GM23338 (cell line): Measurements from ENCODE around the gene PTH1R. TPM values are rescaled to one million over a fixed set of nuclear protein-coding genes. Genes with fewer than 3 reads are reported as not detected.

ENCODE experiments used
- ATAC-seq: fragments of 200-7000 bp; cut with Tn5 transposase; 3 replicates; pipeline ENCODE4 v1.9.1; 2020
- DNase-seq: peaks from one replicate; pipeline ENCODE4 v3.0.0-alpha.2; 2015; ENCODE audit warnings: low spot score
- H2AFZ ChIP-seq: fragments of 200-600 bp; sonication (generic); 2 replicates; pipeline ENCODE4 v1.8.0; 2016; ENCODE audit warnings: antibody characterized with exemption, mild to moderate bottlenecking, moderate library complexity
- H3F3A ChIP-seq: fragments of 200-600 bp; sonication (generic); replicated peaks from 2 replicates; pipeline ENCODE4 v1.8.0; 2017; ENCODE audit warnings: antibody characterized with exemption, mixed run types, low read depth
- H3K27ac ChIP-seq: fragments of 200-600 bp; sonication (generic); 2 replicates; pipeline ENCODE4 v1.6.1; 2016; ENCODE audit warnings: low read depth
- H3K27me3 ChIP-seq: fragments of 200-600 bp; sonication (generic); 2 replicates; pipeline ENCODE4 v1.8.0; 2016; ENCODE audit warnings: mild to moderate bottlenecking, mixed run types, moderate library complexity; ENCODE audit not compliant: insufficient read depth
- H3K36me3 ChIP-seq: fragments of 200-600 bp; sonication (generic); 2 replicates; pipeline ENCODE4 v1.8.0; 2016; ENCODE audit warnings: mild to moderate bottlenecking; ENCODE audit not compliant: insufficient read depth
- H3K4me1 ChIP-seq: fragments of 200-600 bp; sonication (generic); 2 replicates; pipeline ENCODE4 v1.8.0; 2016; ENCODE audit warnings: mild to moderate bottlenecking, moderate library complexity; ENCODE audit not compliant: insufficient read depth
- H3K4me2 ChIP-seq: fragments of 200-600 bp; sonication (generic); 2 replicates; pipeline ENCODE4 v1.7.1; 2017; ENCODE audit warnings: mixed run types
- H3K4me3 ChIP-seq: fragments of 200-600 bp; sonication (generic); 2 replicates; pipeline ENCODE4 v1.6.1; 2016; ENCODE audit warnings: mixed run types
- H3K79me2 ChIP-seq: fragments of 200-600 bp; sonication (generic); replicated peaks from 2 replicates; pipeline ENCODE4 v1.8.0; 2017; ENCODE audit warnings: mild to moderate bottlenecking; ENCODE audit not compliant: insufficient read depth
- H3K9me2 ChIP-seq: fragments of 200-600 bp; sonication (generic); 2 replicates; pipeline ENCODE4 v1.8.0; 2017; ENCODE audit not compliant: insufficient read depth
- H4K20me1 ChIP-seq: fragments of 200-600 bp; sonication (generic); replicated peaks from 2 replicates; pipeline ENCODE4 v1.8.0; 2017; ENCODE audit warnings: mild to moderate bottlenecking; ENCODE audit not compliant: insufficient read depth
- H3K27ac Mint-ChIP-seq: 2 replicates; pipeline ENCODE4 v1.8.0; 2020; ENCODE audit warnings: inconsistent platforms, mild to moderate bottlenecking, moderate library complexity, mixed read lengths
- H3K27me3 Mint-ChIP-seq: 3 replicates; pipeline ENCODE4 v1.8.0; 2022; ENCODE audit warnings: low read depth, mild to moderate bottlenecking, moderate library complexity, mixed read lengths, inconsistent platforms; ENCODE audit not compliant: insufficient read depth, poor library complexity
- H3K36me3 Mint-ChIP-seq: 3 replicates; pipeline ENCODE4 v1.8.0; 2021; ENCODE audit warnings: low read depth, mild to moderate bottlenecking, inconsistent platforms, moderate library complexity, mixed read lengths
- H3K4me1 Mint-ChIP-seq: 3 replicates; pipeline ENCODE4 v1.8.0; 2020; ENCODE audit warnings: mild to moderate bottlenecking, inconsistent platforms, mixed read lengths
- H3K4me3 Mint-ChIP-seq: 3 replicates; pipeline ENCODE4 v1.8.0; 2021; ENCODE audit warnings: moderate library complexity, mild to moderate bottlenecking, inconsistent platforms, mixed read lengths
- H3K9me3 Mint-ChIP-seq: 3 replicates; pipeline ENCODE4 v1.8.0; 2020; ENCODE audit warnings: moderate library complexity, mild to moderate bottlenecking, inconsistent platforms, mixed read lengths
- CREB1 ChIP-seq: fragments of 250-450 bp; sonication (Bioruptor Pico); IDR thresholded peaks from 2 replicates; pipeline ENCODE4 v1.5.0; 2020; ENCODE audit warnings: low read depth, mild to moderate bottlenecking, moderate library complexity
- ETS1 ChIP-seq: IDR thresholded peaks from 2 replicates; pipeline ENCODE4 v1.6.1; 2016; ENCODE audit warnings: antibody characterized with exemption
- EZH2 ChIP-seq: fragments of 200-600 bp; sonication (generic); IDR thresholded peaks from one replicate; pipeline ENCODE4 v1.8.0; 2017; ENCODE audit warnings: antibody characterized with exemption, mild to moderate bottlenecking, low read depth; ENCODE audit not compliant: unreplicated experiment
- EZH2phosphoT487 ChIP-seq: fragments of 200-600 bp; sonication (generic); IDR thresholded peaks from one replicate; pipeline ENCODE4 v1.8.1; 2018; ENCODE audit warnings: antibody characterized with exemption; ENCODE audit not compliant: unreplicated experiment
- JUNB ChIP-seq: IDR thresholded peaks from one replicate; pipeline ENCODE4 v1.6.1; 2016; ENCODE audit warnings: antibody characterized with exemption; ENCODE audit not compliant: unreplicated experiment
- NANOG ChIP-seq: IDR thresholded peaks from 2 replicates; pipeline ENCODE4 v1.6.1; 2016; ENCODE audit warnings: antibody characterized with exemption, borderline replicate concordance
- POLR2AphosphoS5 ChIP-seq: IDR thresholded peaks from 2 replicates; pipeline ENCODE4 v1.6.1; 2016; ENCODE audit warnings: antibody characterized with exemption, low read depth
- STAT1 ChIP-seq: IDR thresholded peaks from one replicate; pipeline ENCODE4 v1.6.1; 2016; ENCODE audit warnings: antibody characterized with exemption; ENCODE audit not compliant: unreplicated experiment
- ZNF114 ChIP-seq: fragments of 250-450 bp; sonication (Bioruptor Pico); IDR thresholded peaks from 2 replicates; pipeline ENCODE4 v1.5.0; 2020; ENCODE audit warnings: mild to moderate bottlenecking, moderate library complexity
- ZNF331 ChIP-seq: fragments of 250-450 bp; sonication (Bioruptor Pico); IDR thresholded peaks from 2 replicates; pipeline ENCODE4 v1.5.0; 2020; ENCODE audit warnings: low read depth, mild to moderate bottlenecking, moderate library complexity
- ZNF462 ChIP-seq: fragments of 250-450 bp; sonication (Bioruptor Pico); IDR thresholded peaks from 2 replicates; pipeline ENCODE4 v1.5.0; 2020; ENCODE audit warnings: mild to moderate bottlenecking, moderate library complexity
- polyA plus RNA-seq: library from polyadenylated mRNA; unstranded; fragments of >200 nt; fragmentation: Nextera tagmentation; extraction: Ambion mirVana; gene quantifications from 2 replicates; pipeline ENCODE4 v1.2.1, GENCODE V29; 2016
- total RNA-seq: library from RNA; depleted of rRNA; stranded (reverse); fragments of >200 nt; shearing (Covaris generic); gene quantifications from 2 replicates; pipeline ENCODE4 v1.2.3, GENCODE V29; 2014

Gene PTH1R
- total and polyA plus RNA-seq, 2 experiments from 2014 or later = 1.3 to 1.9 TPM

- H3K36me3 Mint-ChIP-seq = peaks cover 25% of the 10 kb centered on the region
- H3K27me3 Mint-ChIP-seq = peaks cover 7% of the 10 kb centered on the region
- peaks cover 26% of the 10 kb centered on the region for H4K20me1 ChIP-seq
- TF ChIP-seq POLR2AphosphoS5 (no peak), EZH2phosphoT487 (no peak), ZNF331 (no peak)
- H3K9me2 ChIP-seq = no peaks in the 10 kb centered on the region
- no peak for DNase-seq
- H3K4me3 ChIP-seq = no peak overlapping the region
- H3K27me3 ChIP-seq = no peaks in the 10 kb centered on the region
- H3K36me3 ChIP-seq = 0 out of 2 replicates have a peak, but pooled peaks cover 3% of the 10 kb centered on the region
- no peaks in the 10 kb centered on the region for H3K9me3 Mint-ChIP-seq
- H3K4me2 ChIP-seq = no peak overlapping the region
- H3K4me1 ChIP-seq = no peaks in the 10 kb centered on the region
- H2AFZ ChIP-seq = no peak overlapping the region
- H3K4me3 Mint-ChIP-seq = no peak overlapping the region
- H3K27ac Mint-ChIP-seq = no peak overlapping the region
- peaks cover 15% of the 10 kb centered on the region; the same call in 2 of the 3 replicates for H3K4me1 Mint-ChIP-seq
- no peak for ATAC-seq
- H3F3A ChIP-seq = 0 out of 2 replicates have a peak, but pooled peaks cover 13% of the 10 kb centered on the region
- no peak overlapping the region for H3K27ac ChIP-seq
- peaks cover 37% of the 10 kb centered on the region for H3K79me2 ChIP-seq
These were observed 49.6 kb downstream of the PTH1R start for GRCh38 chr3:46926871-46927717.

GRCh38 chr3:46927718-46928073 lies 50.2 kb downstream of the PTH1R start:
- no peak for DNase-seq
- Histone ChIP-seq H3K4me1 (no peaks in the 10 kb centered on the region), H2AFZ (no peak overlapping the region), H3K4me3 (no peak overlapping the region), H3K79me2 (peaks cover 43% of the 10 kb centered on the region), H3K27ac (no peak overlapping the region), H3K4me2 (no peak overlapping the region), H3K9me2 (no peaks in the 10 kb centered on the region), H3F3A (0 out of 2 replicates have a peak, but pooled peaks cover 13% of the 10 kb centered on the region), H3K27me3 (no peaks in the 10 kb centered on the region), H4K20me1 (peaks cover 27% of the 10 kb centered on the region), H3K36me3 (0 out of 2 replicates have a peak, but pooled peaks cover 3% of the 10 kb centered on the region)
- ATAC-seq = no peak
- peaks cover 19% of the 10 kb centered on the region; the same call in 2 of the 3 replicates for H3K4me1 Mint-ChIP-seq
- H3K4me3 Mint-ChIP-seq = no peak overlapping the region
- H3K27ac Mint-ChIP-seq = no peak overlapping the region
- H3K9me3 Mint-ChIP-seq = no peaks in the 10 kb centered on the region
- H3K36me3 Mint-ChIP-seq = peaks cover 19% of the 10 kb centered on the region
- H3K27me3 Mint-ChIP-seq = peaks cover 7% of the 10 kb centered on the region
- TF ChIP-seq ZNF462 (CRISPR knock-in tag) = no peak
- TF ChIP-seq EZH2phosphoT487 = no peak
- no peak for TF ChIP-seq JUNB
- no peak for TF ChIP-seq NANOG
- TF ChIP-seq EZH2 = no peak
- no peak for TF ChIP-seq STAT1
- no peak for TF ChIP-seq ZNF114
- no peak for TF ChIP-seq CREB1
- no peak for TF ChIP-seq ETS1
